ENCODE data around the gene MRPL58.

Gene MRPL58

DNA sequence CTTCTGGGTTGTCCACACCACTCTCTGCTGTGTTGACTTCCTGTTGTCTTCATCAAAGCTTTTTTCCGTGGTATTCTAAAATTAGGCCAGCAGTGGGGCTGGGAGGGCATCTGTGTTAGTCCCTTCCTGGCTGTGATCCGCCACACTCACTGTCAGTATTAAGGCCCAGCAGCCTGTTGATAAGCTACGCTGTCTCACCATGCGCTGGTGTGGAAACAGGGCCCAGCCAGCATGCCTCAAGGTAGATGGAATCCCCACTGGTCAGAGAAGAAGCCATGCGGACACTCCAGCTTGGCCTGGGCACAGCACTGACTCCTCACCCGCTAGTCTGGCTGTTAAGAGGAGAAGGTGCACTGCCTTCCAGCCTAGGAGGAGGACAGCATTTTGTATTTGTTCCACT is 13.7 kb upstream of the MRPL58 start:
- no peak overlapping the region for H3K4me3 ChIP-seq (ENCODE audit: control insufficient read depth, low read depth, low read length)
- TF ChIP-seq, protein P1, sequence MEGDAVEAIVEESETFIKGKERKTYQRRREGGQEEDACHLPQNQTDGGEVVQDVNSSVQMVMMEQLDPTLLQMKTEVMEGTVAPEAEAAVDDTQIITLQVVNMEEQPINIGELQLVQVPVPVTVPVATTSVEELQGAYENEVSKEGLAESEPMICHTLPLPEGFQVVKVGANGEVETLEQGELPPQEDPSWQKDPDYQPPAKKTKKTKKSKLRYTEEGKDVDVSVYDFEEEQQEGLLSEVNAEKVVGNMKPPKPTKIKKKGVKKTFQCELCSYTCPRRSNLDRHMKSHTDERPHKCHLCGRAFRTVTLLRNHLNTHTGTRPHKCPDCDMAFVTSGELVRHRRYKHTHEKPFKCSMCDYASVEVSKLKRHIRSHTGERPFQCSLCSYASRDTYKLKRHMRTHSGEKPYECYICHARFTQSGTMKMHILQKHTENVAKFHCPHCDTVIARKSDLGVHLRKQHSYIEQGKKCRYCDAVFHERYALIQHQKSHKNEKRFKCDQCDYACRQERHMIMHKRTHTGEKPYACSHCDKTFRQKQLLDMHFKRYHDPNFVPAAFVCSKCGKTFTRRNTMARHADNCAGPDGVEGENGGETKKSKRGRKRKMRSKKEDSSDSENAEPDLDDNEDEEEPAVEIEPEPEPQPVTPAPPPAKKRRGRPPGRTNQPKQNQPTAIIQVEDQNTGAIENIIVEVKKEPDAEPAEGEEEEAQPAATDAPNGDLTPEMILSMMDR (IDR thresholded peaks at IDR 0.05; ENCODE audit: control insufficient read depth, insufficient read depth, low read depth, low read length, missing control alignments): no peak
- no peak for DNase-seq (ENCODE audit: low read depth)

DNA sequence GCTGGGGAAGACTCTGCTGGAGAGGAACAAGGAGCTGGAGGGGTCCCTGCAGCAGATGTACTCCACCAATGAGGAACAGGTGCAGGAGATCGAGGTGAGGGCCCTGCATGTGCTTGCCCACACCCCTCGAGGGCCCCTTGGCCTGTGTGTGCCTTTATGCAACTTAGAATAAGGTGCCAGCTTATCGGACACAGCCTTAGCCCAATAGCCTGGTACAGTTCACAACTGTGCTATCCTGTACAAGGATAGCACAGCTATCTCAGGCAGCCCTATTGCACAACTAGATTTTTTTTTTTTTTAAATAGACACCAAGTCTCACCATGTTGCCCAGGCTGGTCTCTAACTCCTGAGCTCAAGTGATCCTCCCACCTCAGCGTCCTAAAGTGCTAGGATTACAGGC is 12.9 kb upstream of the MRPL58 start:
- DNase-seq (ENCODE audit: low read depth): no peak
- H3K4me3 ChIP-seq (ENCODE audit: control insufficient read depth, low read depth, low read length): no peak overlapping the region
- TF ChIP-seq, protein P1 (IDR thresholded peaks at IDR 0.05; ENCODE audit: control insufficient read depth, insufficient read depth, low read depth, low read length, missing control alignments): no peak

DNA sequence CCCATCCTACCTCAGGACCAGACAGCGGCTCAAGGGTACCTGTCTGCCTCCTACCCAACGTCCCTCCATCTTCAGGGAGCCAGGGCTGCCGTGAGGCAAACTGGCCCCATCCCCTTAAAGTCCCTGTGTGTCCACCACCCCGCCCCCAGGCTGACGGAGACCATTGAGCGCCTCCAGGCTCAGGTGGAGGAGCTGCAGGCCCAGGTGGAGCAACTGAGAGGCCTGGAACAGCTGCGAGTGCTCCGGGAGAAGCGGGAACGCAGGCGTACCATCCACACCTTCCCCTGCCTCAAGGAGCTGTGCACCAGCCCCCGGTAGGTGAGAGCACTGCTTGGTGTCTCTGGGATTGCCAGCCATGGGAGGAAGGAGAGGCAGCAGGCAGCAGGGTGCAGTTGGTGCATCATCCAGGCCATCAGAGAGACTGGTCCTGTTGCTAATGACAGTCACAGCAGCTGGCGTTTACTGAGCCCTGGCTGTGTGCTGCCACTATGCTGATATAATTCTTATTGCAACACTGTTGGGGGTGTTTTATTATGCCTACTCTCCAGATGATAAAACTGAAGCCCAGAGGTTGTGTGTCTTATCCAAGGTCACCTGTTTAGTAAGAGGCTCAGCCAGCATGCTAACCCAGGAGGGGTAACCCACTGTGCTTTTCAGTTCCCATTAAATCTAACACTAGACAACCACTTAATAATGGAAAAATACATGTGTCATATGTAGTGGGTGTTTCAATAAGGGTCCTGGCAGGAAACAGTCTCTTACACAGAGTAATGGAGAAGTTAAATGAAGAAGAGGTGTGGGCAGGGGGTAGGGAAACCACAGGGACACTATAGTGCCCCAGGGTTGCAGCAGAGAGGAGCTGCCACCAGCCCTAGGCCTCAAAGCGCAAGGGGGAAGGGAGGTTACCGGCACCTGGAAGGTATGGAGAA is 10.3 kb upstream of the MRPL58 start:
- H3K4me3 ChIP-seq (ENCODE audit: control insufficient read depth, low read depth, low read length): no peak overlapping the region
- TF ChIP-seq, protein P1 (IDR thresholded peaks at IDR 0.05; ENCODE audit: control insufficient read depth, insufficient read depth, low read depth, low read length, missing control alignments): no peak
- no peak for DNase-seq (ENCODE audit: low read depth)

DNA sequence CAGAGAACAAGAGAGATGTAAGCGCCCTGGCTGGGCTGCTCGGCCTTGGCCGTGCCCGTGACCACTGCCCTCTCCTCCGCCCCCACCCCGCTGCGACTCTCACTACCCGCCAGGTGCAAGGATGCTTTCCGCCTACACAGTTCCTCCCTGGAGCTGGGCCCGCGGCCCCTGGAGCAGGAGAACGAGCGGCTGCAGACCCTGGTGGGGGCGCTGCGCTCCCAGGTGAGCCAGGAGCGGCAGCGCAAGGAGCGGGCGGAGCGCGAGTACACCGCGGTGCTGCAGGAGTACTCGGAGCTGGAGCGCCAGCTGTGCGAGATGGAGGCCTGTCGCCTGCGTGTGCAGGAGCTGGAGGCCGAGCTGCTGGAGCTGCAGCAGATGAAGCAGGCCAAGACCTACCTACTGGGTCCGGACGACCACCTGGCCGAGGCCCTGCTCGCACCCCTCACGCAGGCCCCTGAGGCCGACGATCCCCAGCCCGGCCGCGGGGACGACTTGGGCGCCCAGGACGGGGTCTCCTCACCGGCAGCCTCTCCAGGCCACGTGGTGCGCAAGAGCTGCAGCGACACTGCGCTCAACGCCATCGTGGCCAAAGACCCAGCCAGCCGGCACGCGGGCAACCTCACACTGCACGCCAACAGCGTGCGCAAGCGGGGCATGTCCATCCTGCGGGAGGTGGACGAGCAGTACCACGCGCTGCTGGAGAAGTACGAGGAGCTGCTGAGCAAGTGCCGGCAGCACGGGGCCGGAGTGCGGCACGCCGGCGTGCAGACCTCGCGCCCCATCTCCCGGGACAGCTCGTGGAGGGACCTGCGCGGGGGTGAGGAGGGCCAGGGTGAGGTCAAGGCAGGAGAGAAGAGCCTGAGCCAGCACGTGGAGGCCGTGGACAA is 9.2 kb upstream of the MRPL58 start:
- TF ChIP-seq, protein P1 (IDR thresholded peaks at IDR 0.05; ENCODE audit: control insufficient read depth, insufficient read depth, low read depth, low read length, missing control alignments): no peak
- no peak for DNase-seq (ENCODE audit: low read depth)
- no peak overlapping the region for H3K4me3 ChIP-seq (ENCODE audit: control insufficient read depth, low read depth, low read length)

DNA sequence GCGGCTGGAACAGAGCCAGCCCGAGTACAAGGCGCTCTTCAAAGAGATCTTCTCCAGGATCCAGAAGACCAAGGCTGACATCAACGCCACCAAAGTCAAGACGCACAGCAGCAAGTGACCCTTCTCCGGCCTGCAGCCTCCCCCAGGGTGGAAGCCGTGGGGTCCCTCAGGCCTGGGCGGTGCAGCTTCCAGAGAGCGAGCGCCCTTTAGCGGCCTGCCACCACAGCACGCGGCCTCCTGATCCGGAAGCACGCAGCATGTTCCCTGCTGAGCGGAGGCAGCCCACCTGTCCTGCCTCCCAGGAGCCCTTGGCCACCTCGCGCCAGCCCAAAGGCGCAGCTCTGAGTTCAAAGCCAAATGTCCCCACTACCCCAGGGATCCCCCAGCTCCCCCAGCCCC is 8.5 kb upstream of the MRPL58 start:
- no peak for DNase-seq (ENCODE audit: low read depth)
- TF ChIP-seq, protein P1 (IDR thresholded peaks at IDR 0.05; ENCODE audit: control insufficient read depth, insufficient read depth, low read depth, low read length, missing control alignments): no peak
- no peak overlapping the region for H3K4me3 ChIP-seq (ENCODE audit: control insufficient read depth, low read depth, low read length)

DNA sequence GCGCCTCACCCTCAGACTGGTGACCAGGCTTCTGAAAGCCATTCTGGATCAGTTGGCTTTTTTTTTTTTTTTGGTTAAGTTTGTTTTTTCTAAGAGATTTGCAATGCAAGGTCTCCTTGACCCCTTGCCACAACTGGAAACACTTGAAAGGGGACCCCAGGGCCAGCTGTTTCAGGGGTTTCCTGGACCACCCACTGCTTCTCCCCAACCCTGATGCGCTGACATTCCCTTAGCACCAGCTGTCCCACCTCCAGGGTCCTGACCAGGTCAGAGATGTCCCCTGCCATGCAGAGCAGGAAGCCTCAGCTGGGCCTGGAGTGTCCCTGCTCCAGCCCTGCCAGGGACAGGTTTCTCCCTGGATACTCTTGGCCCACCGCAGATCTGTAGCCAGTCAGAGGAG is 8.1 kb upstream of the MRPL58 start:
- no peak for DNase-seq (ENCODE audit: low read depth)
- TF ChIP-seq, protein P1 (IDR thresholded peaks at IDR 0.05; ENCODE audit: control insufficient read depth, insufficient read depth, low read depth, low read length, missing control alignments): no peak
- no peak overlapping the region for H3K4me3 ChIP-seq (ENCODE audit: control insufficient read depth, low read depth, low read length)

Data from AG09309 (cell line).